Lower lobe of right lung (tissue), 2 donors: Measurements from ENCODE around the gene FLRT2. TPM values are rescaled to one million over a fixed set of nuclear protein-coding genes. Genes with fewer than 3 reads are reported as not detected.

Experiments used
- ATAC-seq, 2 donors: fragments of 200-7000 bp; cut with Tn5 transposase; one replicate each; pipeline ENCODE4 v1.9.1; 2020 to 2022; ENCODE audit warnings: mild to moderate bottlenecking in 2 of 2, moderate library complexity in 2 of 2
- DNase-seq: peaks from one replicate; pipeline ENCODE4 v3.0.0-alpha.2; 2020
- H3K27ac ChIP-seq: fragments of 200-600 bp; one replicate; pipeline ENCODE4 v1.8.0; 2022
- H3K27me3 ChIP-seq: fragments of 200-600 bp; one replicate; pipeline ENCODE4 v1.8.0; 2022; ENCODE audit warnings: low read depth
- H3K36me3 ChIP-seq: fragments of 200-600 bp; one replicate; pipeline ENCODE4 v1.8.0; 2022; ENCODE audit warnings: mild to moderate bottlenecking
- H3K4me1 ChIP-seq: fragments of 200-600 bp; one replicate; pipeline ENCODE4 v1.8.0; 2022
- H3K4me3 ChIP-seq: fragments of 200-600 bp; one replicate; pipeline ENCODE4 v1.8.0; 2022; ENCODE audit warnings: mild to moderate bottlenecking
- H3K9me3 ChIP-seq: fragments of 200-600 bp; one replicate; pipeline ENCODE4 v1.8.0; 2022
- intact Hi-C: fragments of 100-400 bp; cut with DNase I; formaldehyde crosslinking; loops from one replicate; pipeline ENCODE4 v1.11.0; 2022
- long read RNA-seq: library from polyadenylated mRNA; unstranded; transcript quantifications from one replicate; pipeline ENCODE4 v2.0.0, GENCODE V29; 2021
- total RNA-seq: library from RNA; stranded (reverse); fragmentation: NEBNext Ultra II Directional; extraction: Animal tissue kit (Norgen Biotek cat#: 25700); gene quantifications from one replicate; pipeline ENCODE4 v1.2.1, GENCODE V29; 2021
- TF ChIP-seq, protein P1 (sequence below): fragments of 200-600 bp; IDR thresholded peaks from one replicate; pipeline ENCODE4 v1.8.0; 2022; ENCODE audit warnings: antibody characterized with exemption, mild to moderate bottlenecking
- donor health status: DM: no; HTN: yes; CAD: no; lungs with severe emphysema.

FLRT2 gene, protein sequence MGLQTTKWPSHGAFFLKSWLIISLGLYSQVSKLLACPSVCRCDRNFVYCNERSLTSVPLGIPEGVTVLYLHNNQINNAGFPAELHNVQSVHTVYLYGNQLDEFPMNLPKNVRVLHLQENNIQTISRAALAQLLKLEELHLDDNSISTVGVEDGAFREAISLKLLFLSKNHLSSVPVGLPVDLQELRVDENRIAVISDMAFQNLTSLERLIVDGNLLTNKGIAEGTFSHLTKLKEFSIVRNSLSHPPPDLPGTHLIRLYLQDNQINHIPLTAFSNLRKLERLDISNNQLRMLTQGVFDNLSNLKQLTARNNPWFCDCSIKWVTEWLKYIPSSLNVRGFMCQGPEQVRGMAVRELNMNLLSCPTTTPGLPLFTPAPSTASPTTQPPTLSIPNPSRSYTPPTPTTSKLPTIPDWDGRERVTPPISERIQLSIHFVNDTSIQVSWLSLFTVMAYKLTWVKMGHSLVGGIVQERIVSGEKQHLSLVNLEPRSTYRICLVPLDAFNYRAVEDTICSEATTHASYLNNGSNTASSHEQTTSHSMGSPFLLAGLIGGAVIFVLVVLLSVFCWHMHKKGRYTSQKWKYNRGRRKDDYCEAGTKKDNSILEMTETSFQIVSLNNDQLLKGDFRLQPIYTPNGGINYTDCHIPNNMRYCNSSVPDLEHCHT
- total RNA-seq: 14.3 TPM
- long read RNA-seq, full-length matches to known transcripts: 1 of 7 reads
- long read RNA-seq, partial matches to known transcripts: 0 of 7 reads
- long read RNA-seq, other reads (novel, unspliced or antisense): 6 of 7 reads

DNA sequence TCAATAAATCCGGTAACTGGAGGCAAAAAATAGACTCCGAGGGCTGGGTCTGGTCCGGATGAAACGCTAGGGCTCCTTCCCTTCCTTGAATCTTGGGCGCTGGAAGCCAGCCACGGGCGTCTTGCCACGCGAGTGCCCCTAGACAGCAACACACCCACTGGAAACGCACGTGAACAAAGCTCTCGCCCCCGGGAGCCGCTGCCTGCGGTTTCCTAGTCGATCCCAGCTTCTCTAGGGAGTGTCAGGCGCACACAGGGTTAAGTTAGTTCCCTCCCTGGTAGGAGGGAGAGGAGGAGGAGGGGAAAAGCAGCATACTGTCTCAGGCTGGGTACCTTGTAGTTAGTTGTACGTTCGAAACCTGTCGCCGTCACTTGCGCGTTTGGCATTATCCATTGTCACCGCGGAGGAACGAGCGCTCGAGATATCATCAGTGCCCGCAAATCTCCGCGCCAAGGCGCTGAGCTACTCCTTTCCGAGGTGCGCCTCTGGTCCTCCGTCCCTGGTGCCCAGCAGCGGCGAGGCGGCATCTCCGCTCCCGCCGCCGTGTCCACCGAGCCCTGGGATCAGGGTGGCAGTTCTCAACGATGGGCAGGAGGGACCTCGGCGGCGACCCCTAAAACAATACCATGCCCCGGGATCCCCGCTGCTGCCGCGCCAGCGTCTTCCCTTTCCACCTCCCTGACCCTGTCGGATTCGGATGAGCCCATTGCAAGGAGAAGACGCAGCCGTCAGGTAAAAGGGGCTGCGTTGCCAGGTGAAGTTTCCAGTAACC lies at the start of gene FLRT2:
TSS of gene FLRT2 (plus strand) at position 342 of the 772 bp plus-strand sequence. CDS start 91,371 bp downstream, outside the sequence.
- peak; percentile 7 to 36 for ATAC-seq
- H3K4me1 ChIP-seq: peaks cover 39% of the 10 kb centered on the region

DNA sequence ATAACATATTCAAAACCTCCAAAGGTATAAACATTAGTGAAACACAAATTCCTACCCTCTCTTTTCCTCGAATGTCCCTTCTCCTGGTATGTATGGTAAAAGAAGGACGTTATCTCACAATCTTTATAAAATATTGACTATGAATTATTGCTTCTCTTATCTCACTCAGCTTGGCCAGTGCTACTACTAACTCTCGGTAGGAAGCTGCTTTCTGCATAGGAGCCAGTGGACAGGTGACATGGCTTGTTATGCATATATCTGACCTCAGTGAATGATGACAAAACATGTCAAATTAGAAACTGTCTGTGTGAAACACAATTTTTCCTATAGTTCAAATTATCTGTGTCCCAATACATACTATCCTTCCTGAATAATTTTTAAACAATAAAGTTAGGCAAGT lies 48.5 kb upstream of the FLRT2 start:
- H3K27me3 ChIP-seq: no peaks in the 10 kb centered on the region
- TF ChIP-seq, protein P1, sequence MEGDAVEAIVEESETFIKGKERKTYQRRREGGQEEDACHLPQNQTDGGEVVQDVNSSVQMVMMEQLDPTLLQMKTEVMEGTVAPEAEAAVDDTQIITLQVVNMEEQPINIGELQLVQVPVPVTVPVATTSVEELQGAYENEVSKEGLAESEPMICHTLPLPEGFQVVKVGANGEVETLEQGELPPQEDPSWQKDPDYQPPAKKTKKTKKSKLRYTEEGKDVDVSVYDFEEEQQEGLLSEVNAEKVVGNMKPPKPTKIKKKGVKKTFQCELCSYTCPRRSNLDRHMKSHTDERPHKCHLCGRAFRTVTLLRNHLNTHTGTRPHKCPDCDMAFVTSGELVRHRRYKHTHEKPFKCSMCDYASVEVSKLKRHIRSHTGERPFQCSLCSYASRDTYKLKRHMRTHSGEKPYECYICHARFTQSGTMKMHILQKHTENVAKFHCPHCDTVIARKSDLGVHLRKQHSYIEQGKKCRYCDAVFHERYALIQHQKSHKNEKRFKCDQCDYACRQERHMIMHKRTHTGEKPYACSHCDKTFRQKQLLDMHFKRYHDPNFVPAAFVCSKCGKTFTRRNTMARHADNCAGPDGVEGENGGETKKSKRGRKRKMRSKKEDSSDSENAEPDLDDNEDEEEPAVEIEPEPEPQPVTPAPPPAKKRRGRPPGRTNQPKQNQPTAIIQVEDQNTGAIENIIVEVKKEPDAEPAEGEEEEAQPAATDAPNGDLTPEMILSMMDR: no peak
- no peaks in the 10 kb centered on the region for H3K36me3 ChIP-seq
- no peaks in the 10 kb centered on the region for H3K9me3 ChIP-seq
- intact Hi-C loops: no loop called here
- H3K4me1 ChIP-seq: peaks cover 5% of the 10 kb centered on the region
- DNase-seq: no peak
- H3K4me3 ChIP-seq: no peak overlapping the region
- H3K27ac ChIP-seq: no peak overlapping the region
- no peak for ATAC-seq

More for the DNA sequence above, at the start of gene FLRT2:
- peak within 1 kb of the TSS; percentile 69 for H3K27ac ChIP-seq
- H3K27me3 ChIP-seq: peaks cover 62% of the 10 kb centered on the region
- no peaks in the 10 kb centered on the region for H3K36me3 ChIP-seq
- intact Hi-C loops: no loop called here
- H3K4me3 ChIP-seq: peak within 1 kb of the TSS; percentile 58
- DNase-seq: peak; percentile 57
- H3K9me3 ChIP-seq: no peaks in the 10 kb centered on the region
- TF ChIP-seq, protein P1: no peak

DNA sequence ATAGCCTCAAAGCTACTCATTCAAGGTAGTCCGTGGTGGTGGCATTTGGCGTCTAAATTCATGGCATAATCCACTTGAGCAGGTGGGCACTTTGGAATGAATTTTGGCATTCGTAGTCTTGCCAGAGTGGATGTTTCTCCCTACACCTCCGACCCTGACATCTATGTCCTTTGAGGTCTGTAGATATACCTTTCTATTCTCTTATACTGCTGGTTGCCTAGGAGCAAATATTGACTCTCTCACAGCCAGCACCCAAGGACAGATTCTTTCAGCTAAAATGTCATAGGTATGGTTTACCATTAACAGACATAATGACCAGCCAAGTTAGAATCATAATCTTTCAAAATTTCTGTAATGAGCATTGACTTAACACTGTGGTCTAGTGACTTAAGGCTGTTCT lies 47.4 kb upstream of the FLRT2 start:
- intact Hi-C loops: no loop called here
- TF ChIP-seq, protein P1: no peak
- Histone ChIP-seq H3K27ac (no peak overlapping the region), H3K4me1 (peaks cover 5% of the 10 kb centered on the region), H3K36me3 (no peaks in the 10 kb centered on the region), H3K9me3 (no peaks in the 10 kb centered on the region), H3K27me3 (no peaks in the 10 kb centered on the region), H3K4me3 (no peak overlapping the region)
- ATAC-seq (peak in 1 of 2 donors; percentile 70), DNase-seq (no peak)

DNA sequence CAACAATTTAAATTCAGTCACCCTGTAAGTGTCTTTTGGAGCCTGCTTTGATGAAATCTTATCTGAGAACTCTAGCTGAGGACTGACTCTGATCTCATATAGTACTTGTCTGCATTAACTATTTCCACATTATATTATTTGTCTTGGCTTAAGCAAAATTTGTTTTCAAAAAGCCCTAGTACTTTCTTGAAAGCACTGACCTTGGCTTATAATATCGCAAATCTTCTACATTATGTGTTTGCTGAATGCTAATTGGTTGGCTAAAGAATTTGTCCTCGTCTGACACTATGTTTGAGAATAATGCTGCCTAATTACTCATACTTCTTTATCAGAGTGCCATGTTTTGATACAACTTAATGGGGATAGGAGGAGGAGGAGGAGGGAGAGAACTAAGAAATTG lies 46.9 kb upstream of the FLRT2 start:
- intact Hi-C loops: no loop called here
- Histone ChIP-seq H3K4me3 (no peak overlapping the region), H3K36me3 (no peaks in the 10 kb centered on the region), H3K4me1 (peaks cover 5% of the 10 kb centered on the region), H3K9me3 (no peaks in the 10 kb centered on the region), H3K27me3 (no peaks in the 10 kb centered on the region), H3K27ac (no peak overlapping the region)
- DNase-seq (no peak), ATAC-seq (peak in 1 of 2 donors; percentile 54)
- TF ChIP-seq, protein P1: no peak

DNA sequence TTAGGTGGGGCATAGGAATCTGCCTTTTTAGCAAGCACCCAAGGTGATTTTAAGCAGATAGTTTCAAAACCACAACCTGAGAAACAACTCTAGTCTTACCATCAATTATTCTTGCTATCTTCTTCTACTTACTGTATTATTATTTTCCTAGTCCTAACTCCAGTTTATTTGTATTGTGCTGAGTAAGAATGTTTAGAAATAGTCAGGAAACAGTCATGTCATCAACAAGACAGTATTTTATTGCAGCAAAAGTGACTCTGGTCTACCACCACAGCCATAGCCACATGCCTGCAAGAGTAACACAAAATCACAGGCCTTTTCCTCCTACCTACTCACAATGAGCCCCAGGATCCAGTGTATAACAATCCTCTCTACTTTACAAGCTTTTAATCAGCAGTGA lies 46.3 kb upstream of the FLRT2 start:
- peaks cover 5% of the 10 kb centered on the region for H3K4me1 ChIP-seq
- intact Hi-C loops: no loop called here
- TF ChIP-seq, protein P1: no peak
- H3K9me3 ChIP-seq: no peaks in the 10 kb centered on the region
- H3K27ac ChIP-seq: no peak overlapping the region
- DNase-seq: no peak
- no peak overlapping the region for H3K4me3 ChIP-seq
- no peaks in the 10 kb centered on the region for H3K36me3 ChIP-seq
- H3K27me3 ChIP-seq: no peaks in the 10 kb centered on the region
- ATAC-seq: no peak
